Smooth muscle cell (in vitro differentiated cells): ENCODE data around the gene PRDM11. TPM values are rescaled to one million over a fixed set of nuclear protein-coding genes. Genes with fewer than 3 reads are reported as not detected.

Experiments
- DNase-seq: peaks from one replicate; lab custom pipeline; 2025; ENCODE audit not compliant: unreplicated experiment; lab: John Stamatoyannopoulos, UW
- H2AFZ ChIP-seq: fragments of 200-600 bp; sonication (generic); 2 replicates; pipeline ENCODE4 v1.6.0; 2016; ENCODE audit warnings: antibody characterized with exemption, low read depth, mild to moderate bottlenecking
- H3F3A ChIP-seq: fragments of 200-600 bp; sonication (generic); 2 replicates; pipeline ENCODE4 v1.6.0; 2017; ENCODE audit warnings: antibody characterized with exemption, low read depth
- H3K27ac ChIP-seq: fragments of 200-600 bp; sonication (generic); 2 replicates; pipeline ENCODE4 v1.5.1; 2016; ENCODE audit warnings: low read depth, mild to moderate bottlenecking
- H3K27me3 ChIP-seq: fragments of 200-600 bp; sonication (generic); 2 replicates; pipeline ENCODE4 v1.6.1; 2016; ENCODE audit warnings: low read depth, mild to moderate bottlenecking
- H3K36me3 ChIP-seq: fragments of 200-600 bp; sonication (generic); 2 replicates; pipeline ENCODE4 v1.5.1; 2016; ENCODE audit warnings: low read depth
- H3K4me1 ChIP-seq: fragments of 200-600 bp; sonication (generic); 2 replicates; pipeline ENCODE4 v1.5.1; 2016; ENCODE audit warnings: low read depth
- H3K4me2 ChIP-seq: fragments of 200-600 bp; sonication (generic); 2 replicates; pipeline ENCODE4 v1.6.0; 2016; ENCODE audit warnings: mild to moderate bottlenecking
- H3K4me3 ChIP-seq: fragments of 200-600 bp; sonication (generic); 2 replicates; pipeline ENCODE4 v1.5.1; 2016; ENCODE audit warnings: mild to moderate bottlenecking
- H3K79me2 ChIP-seq: fragments of 200-600 bp; sonication (generic); 2 replicates; pipeline ENCODE4 v1.6.0; 2016; ENCODE audit warnings: low read depth, mild to moderate bottlenecking
- H3K9ac ChIP-seq: fragments of 200-600 bp; sonication (generic); 2 replicates; pipeline ENCODE4 v1.6.0; 2016; ENCODE audit warnings: low read depth
- H3K9me3 ChIP-seq: fragments of 200-600 bp; sonication (generic); replicated peaks from 2 replicates; pipeline ENCODE4 v1.5.1; 2016; ENCODE audit warnings: low read depth
- H4K20me1 ChIP-seq: fragments of 200-600 bp; sonication (generic); 2 replicates; pipeline ENCODE4 v1.6.0; 2016; ENCODE audit warnings: low read depth
- CTCF ChIP-seq: fragments of 200-600 bp; sonication (generic); IDR thresholded peaks from 2 replicates; pipeline ENCODE4 v1.5.1; 2017; ENCODE audit warnings: borderline replicate concordance, mild to moderate bottlenecking, antibody characterized with exemption; ENCODE audit not compliant: insufficient read depth, poor library complexity, severe bottlenecking
- WGBS: methylation state at CpG from one replicate; pipeline ENCODE4 v1.1.7; 2016; ENCODE audit warnings: low lambda C conversion rate; 5-methylcytosine and 5-hydroxymethylcytosine counted together
- polyA plus RNA-seq: library from polyadenylated mRNA; unstranded; fragments of >200 nt; fragmentation: Nextera tagmentation; extraction: Ambion mirVana; gene quantifications from 2 replicates; pipeline ENCODE4 v1.2.1, GENCODE V29; 2016
- total RNA-seq: library from RNA; depleted of rRNA; stranded (reverse); fragments of >200 nt; gene quantifications from 2 replicates; pipeline ENCODE4 v1.2.3, GENCODE V29; 2014

PRDM11 gene
- total and polyA plus RNA-seq, 2 experiments from 2014 or later = 5.8 to 6.6 TPM

- Histone ChIP-seq H3K79me2 (no peaks in the 10 kb centered on the region), H3K4me3 (no peak overlapping the region), H3K27me3 (peaks cover 21% of the 10 kb centered on the region), H2AFZ (no peak overlapping the region), H3F3A (no peaks in the 10 kb centered on the region), H3K9me3 (no peaks in the 10 kb centered on the region), H3K4me2 (no peak overlapping the region), H3K9ac (no peak overlapping the region), H3K27ac (no peak overlapping the region), H3K4me1 (no peaks in the 10 kb centered on the region), H4K20me1 (no peaks in the 10 kb centered on the region), H3K36me3 (no peaks in the 10 kb centered on the region)
- no peak for TF ChIP-seq CTCF
- WGBS = 86% methylated on average over 6 of the region's 6 CpGs
- DNase-seq = no peak
Measured at GRCh38 chr11:45104006-45104789, 42.2 kb upstream of the PRDM11 start.

- H3K9ac ChIP-seq = no peak overlapping the region
- H4K20me1 ChIP-seq = no peaks in the 10 kb centered on the region
- peaks cover 19% of the 10 kb centered on the region for H3K27me3 ChIP-seq
- TF ChIP-seq CTCF = no peak
- no peak overlapping the region for H3K27ac ChIP-seq
- H2AFZ ChIP-seq = no peak overlapping the region
- H3K4me1 ChIP-seq = no peaks in the 10 kb centered on the region
- DNase-seq = no peak
- no peaks in the 10 kb centered on the region for H3F3A ChIP-seq
- H3K9me3 ChIP-seq = no peaks in the 10 kb centered on the region
- H3K4me3 ChIP-seq = no peak overlapping the region
- H3K4me2 ChIP-seq = no peak overlapping the region
- H3K79me2 ChIP-seq = no peaks in the 10 kb centered on the region
- H3K36me3 ChIP-seq = no peaks in the 10 kb centered on the region
- WGBS = 88% methylated on average over 4 of the region's 4 CpGs
Measured at GRCh38 chr11:45104790-45105084, 41.7 kb upstream of the PRDM11 start.

- DNase-seq = peak; percentile 51
- Histone ChIP-seq H3F3A (no peaks in the 10 kb centered on the region), H2AFZ (no peak overlapping the region), H3K27ac (no peak overlapping the region), H3K9me3 (no peaks in the 10 kb centered on the region), H3K79me2 (no peaks in the 10 kb centered on the region), H3K4me3 (no peak overlapping the region), H3K9ac (no peak overlapping the region), H3K4me2 (no peak overlapping the region), H3K36me3 (no peaks in the 10 kb centered on the region), H3K4me1 (no peaks in the 10 kb centered on the region), H3K27me3 (peaks cover 12% of the 10 kb centered on the region), H4K20me1 (no peaks in the 10 kb centered on the region)
- TF ChIP-seq CTCF = peak; percentile 89
- 46% methylated on average over 7 of the region's 7 CpGs for WGBS
Measured at GRCh38 chr11:45105233-45105983, 41.0 kb upstream of the PRDM11 start.
